MM.1S (cell line): ENCODE measurements around the gene SCPEP1.

Experiments
- EZH2 ChIP-seq: fragments of 300-600 bp; sonication (generic); optimal IDR thresholded peaks from 2 replicates; pipeline ENCODE3; 2017; ENCODE audit warnings: low read depth, mild to moderate bottlenecking, antibody characterized with exemption, low read length, mixed read lengths
- EZH2phosphoT487 ChIP-seq: fragments of 300-600 bp; sonication (generic); IDR thresholded peaks from 2 replicates; pipeline ENCODE4 v1.6.1; 2018; ENCODE audit warnings: antibody characterized with exemption, low read length
- TF ChIP-seq, protein P1 (sequence below): fragments of 300-600 bp; sonication (generic); IDR thresholded peaks from 2 replicates; pipeline ENCODE4 v1.5.1; 2016; ENCODE audit warnings: antibody characterized with exemption, low read length, mixed read lengths

DNA sequence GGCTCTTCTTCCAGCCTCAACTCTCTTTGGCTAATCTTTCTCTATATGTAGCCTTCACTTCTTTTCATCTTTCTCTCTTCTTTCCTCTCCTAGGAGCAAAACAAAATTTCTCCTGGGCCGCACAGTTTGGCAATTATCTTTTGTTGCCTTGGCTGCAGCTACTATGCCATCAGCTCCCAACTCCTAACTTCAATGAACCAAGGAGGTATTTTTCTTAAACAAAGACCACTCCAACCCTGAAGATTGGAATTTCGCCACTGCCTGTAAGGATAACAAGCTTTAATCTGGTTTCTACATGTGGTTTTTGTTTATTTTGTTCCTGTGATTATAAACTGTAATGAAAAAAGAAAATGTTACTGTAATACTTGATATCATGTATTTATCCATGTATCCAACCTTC is 2.3 kb upstream of the SCPEP1 start:
- TF ChIP-seq, protein P1, sequence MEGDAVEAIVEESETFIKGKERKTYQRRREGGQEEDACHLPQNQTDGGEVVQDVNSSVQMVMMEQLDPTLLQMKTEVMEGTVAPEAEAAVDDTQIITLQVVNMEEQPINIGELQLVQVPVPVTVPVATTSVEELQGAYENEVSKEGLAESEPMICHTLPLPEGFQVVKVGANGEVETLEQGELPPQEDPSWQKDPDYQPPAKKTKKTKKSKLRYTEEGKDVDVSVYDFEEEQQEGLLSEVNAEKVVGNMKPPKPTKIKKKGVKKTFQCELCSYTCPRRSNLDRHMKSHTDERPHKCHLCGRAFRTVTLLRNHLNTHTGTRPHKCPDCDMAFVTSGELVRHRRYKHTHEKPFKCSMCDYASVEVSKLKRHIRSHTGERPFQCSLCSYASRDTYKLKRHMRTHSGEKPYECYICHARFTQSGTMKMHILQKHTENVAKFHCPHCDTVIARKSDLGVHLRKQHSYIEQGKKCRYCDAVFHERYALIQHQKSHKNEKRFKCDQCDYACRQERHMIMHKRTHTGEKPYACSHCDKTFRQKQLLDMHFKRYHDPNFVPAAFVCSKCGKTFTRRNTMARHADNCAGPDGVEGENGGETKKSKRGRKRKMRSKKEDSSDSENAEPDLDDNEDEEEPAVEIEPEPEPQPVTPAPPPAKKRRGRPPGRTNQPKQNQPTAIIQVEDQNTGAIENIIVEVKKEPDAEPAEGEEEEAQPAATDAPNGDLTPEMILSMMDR: no peak
- TF ChIP-seq EZH2: no peak
- no peak for TF ChIP-seq EZH2phosphoT487
